SK-N-SH (cell line): ENCODE measurements around the gene DLX2. TPM values are rescaled to one million over a fixed set of nuclear protein-coding genes. Genes with fewer than 3 reads are reported as not detected.
A peak's percentile ranks its signal among the peaks of the same experiment; 100 is the strongest.

Experiments used
- CTCF ChIA-PET: fragments of 300-600, 350-600 bp; formaldehyde crosslinking; extraction: SDS; loops from one replicate; lab custom pipeline; 2021; lab: Yijun Ruan, JAX
- POLR2A ChIA-PET: fragments of 350-600 bp; sonication (Branson Sonifier 250); formaldehyde crosslinking; extraction: SDS; loops from one replicate; lab custom pipeline; 2020; ENCODE audit warnings: antibody characterized with exemption, inconsistent platforms; lab: Yijun Ruan, JAX
- DNase-seq: peaks from one replicate; pipeline ENCODE4 v3.0.0; 2012
- H2AFZ ChIP-seq: fragments of 200-600 bp; sonication (generic); 2 replicates; pipeline ENCODE4 v1.8.1; 2016; ENCODE audit warnings: antibody characterized with exemption, mild to moderate bottlenecking, low read depth
- H3F3A ChIP-seq: fragments of 200-600 bp; sonication (generic); replicated peaks from 2 replicates; pipeline ENCODE3; 2016; ENCODE audit warnings: antibody characterized with exemption, mild to moderate bottlenecking; ENCODE audit not compliant: insufficient read depth
- H3K27ac ChIP-seq, 2 experiments: fragments of 200-500 bp in 1 of 2; fragments of 200-600 bp in 1 of 2; sonication (Bioruptor generic) in 1 of 2; sonication (generic), shearing (Covaris generic) in 1 of 2; 2 replicates each; pipeline versions ENCODE4 v1.5.1 to v1.6.1; 2014 to 2016; ENCODE audit warnings: low read depth in 2 of 2, inconsistent platforms in 1 of 2, low read length in 1 of 2, mild to moderate bottlenecking in 1 of 2, mixed read lengths in 1 of 2
- H3K27me3 ChIP-seq: fragments of 200-600 bp; sonication (generic), shearing (Covaris generic); 2 replicates; pipeline ENCODE4 v1.6.1; 2016; ENCODE audit warnings: mixed run types; ENCODE audit not compliant: insufficient read depth
- H3K36me3 ChIP-seq, 2 experiments: fragments of 200-500 bp in 1 of 2; fragments of 200-600 bp in 1 of 2; sonication (Bioruptor generic) in 1 of 2; sonication (generic) in 1 of 2; replicated peaks in 1 of 2; 2 replicates each; pipeline versions ENCODE3 to v1.5.1; 2014 to 2016; ENCODE audit warnings: low read length in 1 of 2, mild to moderate bottlenecking in 1 of 2; ENCODE audit not compliant: insufficient read depth in 2 of 2, control insufficient read depth in 1 of 2
- H3K4me1 ChIP-seq, 2 experiments: fragments of 200-500 bp in 1 of 2; fragments of 200-600 bp in 1 of 2; sonication (Bioruptor generic) in 1 of 2; sonication (generic), shearing (Covaris generic) in 1 of 2; 2 replicates each; pipeline versions ENCODE4 v1.5.1 to v1.6.1; 2014 to 2016; ENCODE audit warnings: low read depth in 1 of 2, low read length in 1 of 2, mixed run types in 1 of 2; ENCODE audit not compliant: insufficient read depth in 2 of 2, control insufficient read depth in 1 of 2
- H3K4me2 ChIP-seq: fragments of 200-600 bp; sonication (generic), shearing (Covaris generic); 2 replicates; pipeline ENCODE4 v1.6.1; 2017; ENCODE audit warnings: mixed run types
- H3K4me3 ChIP-seq, 2 experiments: fragments of 200-500 bp in 1 of 2; fragments of 200-600 bp in 1 of 2; sonication (Bioruptor generic) in 1 of 2; sonication (generic), shearing (Covaris generic) in 1 of 2; 2 replicates each; pipeline versions ENCODE4 v1.5.1 to v1.8.1; 2014 to 2016; ENCODE audit warnings: low read depth in 2 of 2, inconsistent platforms in 1 of 2, low read length in 1 of 2, mild to moderate bottlenecking in 1 of 2, mixed read lengths in 1 of 2, moderate library complexity in 1 of 2
- H3K79me2 ChIP-seq: fragments of 200-600 bp; sonication (generic); 2 replicates; pipeline ENCODE4 v1.8.1; 2017; ENCODE audit warnings: mild to moderate bottlenecking; ENCODE audit not compliant: insufficient read depth
- H3K9ac ChIP-seq: fragments of 200-600 bp; sonication (generic); 2 replicates; pipeline ENCODE4 v1.6.1; 2017; ENCODE audit warnings: mixed run types
- H3K9me2 ChIP-seq: fragments of 200-600 bp; sonication (generic); 2 replicates; pipeline ENCODE4 v1.6.1; 2017; ENCODE audit warnings: mixed run types
- H3K9me3 ChIP-seq: fragments of 200-600 bp; sonication (generic); 2 replicates; pipeline ENCODE4 v1.6.1; 2017; ENCODE audit warnings: mixed run types, mild to moderate bottlenecking, moderate library complexity
- H4K20me1 ChIP-seq: fragments of 200-600 bp; sonication (generic); 2 replicates; pipeline ENCODE4 v1.6.1; 2017; ENCODE audit warnings: mild to moderate bottlenecking, mixed run types; ENCODE audit not compliant: insufficient read depth
- CHD2 ChIP-seq: fragments of 150-350 bp; IDR thresholded peaks from 2 replicates; pipeline ENCODE4 v1.6.1; 2018; ENCODE audit warnings: low read length; ENCODE audit not compliant: partially characterized antibody
- FOSL2 ChIP-seq: IDR thresholded peaks from 2 replicates; pipeline ENCODE4 v1.4.0; 2012; ENCODE audit warnings: low read depth, mild to moderate bottlenecking, moderate library complexity, borderline replicate concordance
- FOXM1 ChIP-seq: IDR thresholded peaks from 2 replicates; pipeline ENCODE4 v1.4.0; 2012; ENCODE audit warnings: low read depth, mild to moderate bottlenecking
- GABPA ChIP-seq: IDR thresholded peaks from 2 replicates; pipeline ENCODE4 v1.4.0; 2012; ENCODE audit warnings: low read depth, mild to moderate bottlenecking
- MAX ChIP-seq: IDR thresholded peaks from 2 replicates; pipeline ENCODE4 v1.4.0; 2012; ENCODE audit warnings: low read depth
- MXI1 ChIP-seq: IDR thresholded peaks from 2 replicates; pipeline ENCODE4 v1.6.1; 2012; ENCODE audit warnings: mild to moderate bottlenecking, low read depth, low read length, improper control_type of control experiment
- NFIC ChIP-seq: IDR thresholded peaks from 2 replicates; pipeline ENCODE4 v1.4.0; 2012; ENCODE audit warnings: borderline replicate concordance
- POLR2AphosphoS5 ChIP-seq: IDR thresholded peaks from 2 replicates; pipeline ENCODE4 v1.6.1; 2012; ENCODE audit warnings: low read depth, low read length
- RAD21 ChIP-seq: IDR thresholded peaks from 2 replicates; pipeline ENCODE4 v1.6.1; 2012; ENCODE audit warnings: mild to moderate bottlenecking, low read length
- RCOR1 ChIP-seq: fragments of 150-350 bp; IDR thresholded peaks from 2 replicates; pipeline ENCODE4 v1.6.1; 2017; ENCODE audit warnings: antibody characterized with exemption, low read length
- RFX5 ChIP-seq: IDR thresholded peaks from 2 replicates; pipeline ENCODE4 v1.6.1; 2012; ENCODE audit warnings: mild to moderate bottlenecking, improper control_type of control experiment, low read length
- SMC3 ChIP-seq: IDR thresholded peaks from 2 replicates; pipeline ENCODE4 v1.6.1; 2012; ENCODE audit warnings: low read depth, low read length, improper control_type of control experiment
- TAF1 ChIP-seq: IDR thresholded peaks from 2 replicates; pipeline ENCODE4 v1.6.1; 2012; ENCODE audit warnings: low read depth, mild to moderate bottlenecking, low read length, moderate library complexity, borderline replicate concordance
- TCF12 ChIP-seq: IDR thresholded peaks from 2 replicates; pipeline ENCODE4 v1.4.0; 2012
- TEAD4 ChIP-seq: IDR thresholded peaks from 2 replicates; pipeline ENCODE4 v1.4.0; 2012; ENCODE audit warnings: mild to moderate bottlenecking, borderline replicate concordance; ENCODE audit not compliant: insufficient read depth
- YY1 ChIP-seq: IDR thresholded peaks from 2 replicates; pipeline ENCODE4 v1.4.0; 2012; ENCODE audit warnings: low read depth, mild to moderate bottlenecking
- WGBS: methylation state at CpG from one replicate; pipeline ENCODE4 v1.1.6; 2017; ENCODE audit warnings: low lambda C conversion rate; 5-methylcytosine and 5-hydroxymethylcytosine counted together
- polyA plus RNA-seq, 3 experiments: library from polyadenylated mRNA; depleted of rRNA; stranded (reverse); fragments of >200 nt; gene quantifications; 2 replicates each; pipeline ENCODE4 v1.2.3, GENCODE V29; 2012
- TF ChIP-seq, protein P1 (sequence below): IDR thresholded peaks from 2 replicates; pipeline ENCODE4; 2012
- TF ChIP-seq, protein P2 (sequence below): fragments of 150-350 bp; IDR thresholded peaks from 2 replicates; pipeline ENCODE4 v1.6.1; 2016; ENCODE audit warnings: mild to moderate bottlenecking, low read depth, low read length

Gene DLX2
- polyA plus RNA-seq, 1 of the 3 experiments (the other 2 are of a cell fraction): 0.02 TPM

DNA sequence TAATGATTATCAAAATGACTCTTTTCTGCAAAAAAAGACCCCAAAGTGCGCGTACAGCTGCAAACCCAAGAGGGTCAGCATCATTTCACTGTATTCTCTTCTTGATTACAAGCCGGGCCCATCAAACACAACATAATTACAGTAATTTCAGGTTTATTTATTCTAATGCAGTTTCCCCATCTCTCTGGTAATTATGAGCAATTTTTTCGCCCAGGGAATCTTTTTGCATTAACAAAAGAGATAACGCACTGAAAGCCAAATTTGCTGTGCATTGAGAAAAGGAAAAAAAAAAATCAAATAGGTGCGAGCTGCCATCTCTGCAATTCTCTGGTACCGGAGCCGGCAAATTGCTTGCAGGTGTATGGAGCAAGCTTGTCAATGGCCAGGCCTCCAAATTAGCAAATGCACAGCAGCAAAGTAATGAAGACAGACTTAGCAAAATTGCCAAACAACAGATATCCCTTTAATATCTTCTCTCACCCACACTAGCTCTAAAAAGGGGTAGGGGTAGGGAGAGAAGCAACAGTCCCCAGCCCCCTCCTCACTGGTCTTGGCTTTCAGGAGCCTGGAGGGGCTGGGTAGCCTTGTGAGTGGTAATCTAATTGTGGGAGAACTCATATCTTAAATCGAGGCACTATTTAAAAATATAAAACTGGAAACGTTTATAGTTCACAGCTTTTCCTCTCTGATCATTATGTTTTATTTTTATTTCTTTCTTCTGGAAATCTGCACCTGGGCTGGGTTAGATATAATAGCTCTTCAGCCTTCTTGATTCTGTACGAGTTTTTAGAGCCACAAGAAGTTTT is 10.7 kb downstream of the DLX2 start:
- POLR2A ChIA-PET: no interaction called here
- Histone ChIP-seq H3K9ac (no peak overlapping the region), H3K36me3 (no peaks in the 10 kb centered on the region), H3K27ac (no peak overlapping the region), H2AFZ (no peak overlapping the region), H4K20me1 (0 out of 2 replicates have a peak, but pooled peaks cover 18% of the 10 kb centered on the region), H3K4me2 (no peak overlapping the region), H3K27me3 (peaks cover 90% of the 10 kb centered on the region), H3K9me2 (no peaks in the 10 kb centered on the region), H3K4me1 (peaks cover 6 to 15% of the 10 kb centered on the region in 2 experiments; a peak in 2 of 4 replicates), H3F3A (peaks cover 17% of the 10 kb centered on the region), H3K9me3 (no peaks in the 10 kb centered on the region), H3K79me2 (no peaks in the 10 kb centered on the region), H3K4me3 (no peak overlapping the region)
- TF ChIP-seq SMC3: no peak
- TF ChIP-seq, protein P1, sequence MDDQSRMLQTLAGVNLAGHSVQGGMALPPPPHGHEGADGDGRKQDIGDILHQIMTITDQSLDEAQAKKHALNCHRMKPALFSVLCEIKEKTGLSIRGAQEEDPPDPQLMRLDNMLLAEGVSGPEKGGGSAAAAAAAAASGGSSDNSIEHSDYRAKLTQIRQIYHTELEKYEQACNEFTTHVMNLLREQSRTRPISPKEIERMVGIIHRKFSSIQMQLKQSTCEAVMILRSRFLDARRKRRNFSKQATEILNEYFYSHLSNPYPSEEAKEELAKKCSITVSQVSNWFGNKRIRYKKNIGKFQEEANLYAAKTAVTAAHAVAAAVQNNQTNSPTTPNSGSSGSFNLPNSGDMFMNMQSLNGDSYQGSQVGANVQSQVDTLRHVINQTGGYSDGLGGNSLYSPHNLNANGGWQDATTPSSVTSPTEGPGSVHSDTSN: no peak
- TF ChIP-seq FOSL2: no peak
- TF ChIP-seq, protein P2, sequence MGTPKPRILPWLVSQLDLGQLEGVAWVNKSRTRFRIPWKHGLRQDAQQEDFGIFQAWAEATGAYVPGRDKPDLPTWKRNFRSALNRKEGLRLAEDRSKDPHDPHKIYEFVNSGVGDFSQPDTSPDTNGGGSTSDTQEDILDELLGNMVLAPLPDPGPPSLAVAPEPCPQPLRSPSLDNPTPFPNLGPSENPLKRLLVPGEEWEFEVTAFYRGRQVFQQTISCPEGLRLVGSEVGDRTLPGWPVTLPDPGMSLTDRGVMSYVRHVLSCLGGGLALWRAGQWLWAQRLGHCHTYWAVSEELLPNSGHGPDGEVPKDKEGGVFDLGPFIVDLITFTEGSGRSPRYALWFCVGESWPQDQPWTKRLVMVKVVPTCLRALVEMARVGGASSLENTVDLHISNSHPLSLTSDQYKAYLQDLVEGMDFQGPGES: no peak
- peak; percentile 14 for DNase-seq
- CTCF ChIA-PET: interaction anchor here (1.0 to 1.7 kb wide), 6 partner anchors 8 to 518 kb away, joined by 3 to 5 read pairs (median 3); partner anchors contain the start of gene DLX2
- 23% methylated on average over 11 of the region's 11 CpGs for WGBS

GRCh38 chr2:172091000-172091641 is 11.6 kb downstream of the DLX2 start:
- peak; percentile 41 for DNase-seq
- Histone ChIP-seq H3K79me2 (no peaks in the 10 kb centered on the region), H3K36me3 (no peaks in the 10 kb centered on the region), H2AFZ (no peak overlapping the region), H3K4me2 (no peak overlapping the region), H3K4me1 (peaks cover 1 to 16% of the 10 kb centered on the region in 2 experiments; a peak in 1 of 4 replicates), H4K20me1 (0 out of 2 replicates have a peak, but pooled peaks cover 18% of the 10 kb centered on the region), H3K4me3 (no peak overlapping the region), H3K9me2 (no peaks in the 10 kb centered on the region)
- 26% methylated on average over 12 of the region's 13 CpGs for WGBS
- TF ChIP-seq RFX5 (no peak), RAD21 (no peak), NFIC (no peak), FOSL2 (no peak), RCOR1 (no peak), FOXM1 (no peak), YY1 (no peak), TCF12 (no peak), MAX (no peak), POLR2AphosphoS5 (no peak), SMC3 (no peak), TAF1 (no peak), GABPA (no peak), CHD2 (no peak), TEAD4 (no peak), MXI1 (no peak)
- TF ChIP-seq, protein P2: no peak
- TF ChIP-seq, all 33 proteins: peak for 0
- peaks cover 95% of the 10 kb centered on the region for H3K27me3 ChIP-seq
- H3K9me3 ChIP-seq: no peaks in the 10 kb centered on the region
- CTCF ChIA-PET: interaction anchor here (0.8 to 1.8 kb wide), 10 partner anchors 8 to 517 kb away, joined by 3 to 7 read pairs (median 3); partner anchors contain the start of gene DLX2
- no peak overlapping the region for H3K27ac ChIP-seq
- H3K9ac ChIP-seq: no peak overlapping the region
- POLR2A ChIA-PET: no interaction called here
- H3F3A ChIP-seq: peaks cover 15% of the 10 kb centered on the region
